GM12873 (cell line): Measurements from ENCODE around the gene ZSWIM7.

Source experiments
- CTCF ChIP-seq: IDR thresholded peaks from 2 replicates; pipeline ENCODE4 v1.5.1; 2012; ENCODE audit warnings: low read depth, mild to moderate bottlenecking, moderate library complexity, low read length, control low read depth; ENCODE audit not compliant: insufficient read depth; ENCODE audit errors: missing control alignments

ZSWIM7 gene

GRCh38 chr17:15996322-15996721 lies 3.2 kb downstream of the ZSWIM7 start:
- TF ChIP-seq CTCF: no peak

GRCh38 chr17:15981646-15982580 lies 17.6 kb downstream of the ZSWIM7 start:
- TF ChIP-seq CTCF: no peak

- no peak for TF ChIP-seq CTCF
Observed at GRCh38 chr17:15981208-15981607, 18.3 kb downstream of the ZSWIM7 start.

GRCh38 chr17:15978606-15979005 lies 20.9 kb downstream of the ZSWIM7 start:
- TF ChIP-seq CTCF: no peak

GRCh38 chr17:15977894-15978293 lies 21.6 kb downstream of the ZSWIM7 start:
- no peak for TF ChIP-seq CTCF

- no peak for TF ChIP-seq CTCF
Observed at GRCh38 chr17:15973834-15974233, 25.7 kb downstream of the ZSWIM7 start.

GRCh38 chr17:15973016-15973415 lies 26.5 kb downstream of the ZSWIM7 start:
- no peak for TF ChIP-seq CTCF
